Stimulated activated CD8-positive, alpha-beta memory T cell treated with anti-CD3 and anti-CD28 coated beads, Interleukin-12 subunit alpha, Interleukin-12 subunit beta, amount 100 ng/mL, for 4 hours (primary cell): ENCODE measurements around the gene PTPRK.

ENCODE experiments used
- DNase-seq: peaks from one replicate; pipeline ENCODE4 v3.0.0-alpha.2; 2020; ENCODE audit warnings: low read depth

Gene PTPRK

GRCh38 chr6:128067446-128068118 lies 452.8 kb downstream of the PTPRK start:
- DNase-seq: no peak

GRCh38 chr6:128065072-128065471 lies 455.3 kb downstream of the PTPRK start:
- DNase-seq: no peak

- DNase-seq: no peak
Measured at GRCh38 chr6:128064540-128064895, 455.9 kb downstream of the PTPRK start.

- no peak for DNase-seq
Measured at GRCh38 chr6:128063850-128064539, 456.4 kb downstream of the PTPRK start.

- no peak for DNase-seq
Measured at GRCh38 chr6:128062882-128063603, 457.4 kb downstream of the PTPRK start.

GRCh38 chr6:128057946-128058345 lies 462.5 kb downstream of the PTPRK start:
- no peak for DNase-seq

- no peak for DNase-seq
Measured at GRCh38 chr6:128057541-128057940, 462.9 kb downstream of the PTPRK start.

GRCh38 chr6:128053109-128053508 lies 467.3 kb downstream of the PTPRK start:
- no peak for DNase-seq

GRCh38 chr6:128047989-128048388 lies 472.4 kb downstream of the PTPRK start:
- no peak for DNase-seq

- no peak for DNase-seq
Measured at GRCh38 chr6:128046033-128046432, 474.4 kb downstream of the PTPRK start.

- DNase-seq: no peak
Measured at GRCh38 chr6:128039543-128039942, 480.9 kb downstream of the PTPRK start.

GRCh38 chr6:128036808-128037570 lies 483.4 kb downstream of the PTPRK start:
- no peak for DNase-seq

- DNase-seq: no peak
Measured at GRCh38 chr6:128033156-128033555, 487.2 kb downstream of the PTPRK start.

- no peak for DNase-seq
Measured at GRCh38 chr6:128032042-128032441, 488.4 kb downstream of the PTPRK start.

GRCh38 chr6:128029826-128030225 lies 490.6 kb downstream of the PTPRK start:
- no peak for DNase-seq

- no peak for DNase-seq
Measured at GRCh38 chr6:128028183-128028582, 492.2 kb downstream of the PTPRK start.

GRCh38 chr6:128025478-128025877 lies 494.9 kb downstream of the PTPRK start:
- DNase-seq: no peak

GRCh38 chr6:128024969-128025368 lies 495.4 kb downstream of the PTPRK start:
- no peak for DNase-seq

- no peak for DNase-seq
Measured at GRCh38 chr6:128024046-128024445, 496.4 kb downstream of the PTPRK start.

- DNase-seq: no peak
Measured at GRCh38 chr6:128018821-128019220, 501.6 kb downstream of the PTPRK start.

- DNase-seq: no peak
Measured at GRCh38 chr6:128017288-128017687, 503.1 kb downstream of the PTPRK start.

- no peak for DNase-seq
Measured at GRCh38 chr6:128007658-128008057, 512.7 kb downstream of the PTPRK start.
